IPS DF 6.9 (cell line): ENCODE data around the gene SDK1.

Experiments used
- DNase-seq: peaks from one replicate; pipeline ENCODE4 v3.0.0-alpha.2; 2013; ENCODE audit warnings: low read depth, low spot score
- H3K27ac ChIP-seq: one replicate; pipeline ENCODE4 v1.5.1; 2013; ENCODE audit warnings: low read length, control low read depth
- H3K27me3 ChIP-seq: 2 replicates; pipeline ENCODE4 v1.6.1; 2013; ENCODE audit warnings: mild to moderate bottlenecking, low read length; ENCODE audit not compliant: control insufficient read depth, insufficient read depth
- H3K36me3 ChIP-seq: 2 replicates; pipeline ENCODE4 v1.6.1; 2013; ENCODE audit warnings: low read length; ENCODE audit not compliant: control insufficient read depth, insufficient read depth
- H3K4me1 ChIP-seq: 2 replicates; pipeline ENCODE4 v1.6.1; 2013; ENCODE audit warnings: low read length; ENCODE audit not compliant: control insufficient read depth, insufficient read depth
- H3K4me3 ChIP-seq: 2 replicates; pipeline ENCODE4 v1.5.1; 2013; ENCODE audit warnings: mild to moderate bottlenecking, low read length
- H3K9me3 ChIP-seq: 2 replicates; pipeline ENCODE4 v1.6.1; 2013; ENCODE audit warnings: low read length, inconsistent platforms; ENCODE audit not compliant: control insufficient read depth, insufficient read depth
- WGBS: extraction: QIAGEN DNeasy Blood & Tissue Kit; methylation state at CpG from one replicate; pipeline ENCODE4 v1.1.7; 2013; ENCODE audit warnings: mixed read lengths, missing lambda C conversion rate; ENCODE audit not compliant: insufficient read length, insufficient coverage; 5-methylcytosine and 5-hydroxymethylcytosine counted together

Gene SDK1

GRCh38 chr7:3981281-3981680, 680.2 kb downstream of the SDK1 start:
- H3K36me3 ChIP-seq = no peaks in the 10 kb centered on the region
- no peak overlapping the region for H3K4me3 ChIP-seq
- WGBS = no CpG with 5 or more reads among the region's 3 CpGs
- H3K27me3 ChIP-seq = no peaks in the 10 kb centered on the region
- DNase-seq = no peak
- H3K27ac ChIP-seq = no peak overlapping the region
- no peaks in the 10 kb centered on the region for H3K9me3 ChIP-seq
- peaks cover 2% of the 10 kb centered on the region; the same call in 1 of the 2 replicates for H3K4me1 ChIP-seq

GRCh38 chr7:3984456-3984855, 683.4 kb downstream of the SDK1 start:
- no peak overlapping the region for H3K4me3 ChIP-seq
- no CpG with 5 or more reads among the region's 5 CpGs for WGBS
- no peak overlapping the region for H3K27ac ChIP-seq
- no peak for DNase-seq
- peaks cover 2% of the 10 kb centered on the region; the same call in 1 of the 2 replicates for H3K4me1 ChIP-seq
- no peaks in the 10 kb centered on the region for H3K9me3 ChIP-seq
- H3K27me3 ChIP-seq = no peaks in the 10 kb centered on the region
- no peaks in the 10 kb centered on the region for H3K36me3 ChIP-seq

GRCh38 chr7:3986927-3987326, 685.9 kb downstream of the SDK1 start:
- H3K27ac ChIP-seq = no peak overlapping the region
- WGBS = no CpG with 5 or more reads among the region's 5 CpGs
- no peaks in the 10 kb centered on the region for H3K27me3 ChIP-seq
- DNase-seq = no peak
- H3K36me3 ChIP-seq = no peaks in the 10 kb centered on the region
- H3K4me3 ChIP-seq = no peak overlapping the region
- no peaks in the 10 kb centered on the region for H3K4me1 ChIP-seq
- H3K9me3 ChIP-seq = no peaks in the 10 kb centered on the region

GRCh38 chr7:3987426-3987927, 686.4 kb downstream of the SDK1 start:
- no peak overlapping the region for H3K27ac ChIP-seq
- no CpG with 5 or more reads among the region's 14 CpGs for WGBS

GRCh38 chr7:3989723-3990122, 688.7 kb downstream of the SDK1 start:
- H3K9me3 ChIP-seq = no peaks in the 10 kb centered on the region
- WGBS = no CpG with 5 or more reads among the region's 11 CpGs
- no peak for DNase-seq
- H3K27ac ChIP-seq = no peak overlapping the region
- no peaks in the 10 kb centered on the region for H3K4me1 ChIP-seq
- no peaks in the 10 kb centered on the region for H3K27me3 ChIP-seq
- no peaks in the 10 kb centered on the region for H3K36me3 ChIP-seq
- no peak overlapping the region for H3K4me3 ChIP-seq

More at GRCh38 chr7:3987426-3987927, 686.4 kb downstream of the SDK1 start:
- no peaks in the 10 kb centered on the region for H3K36me3 ChIP-seq
- H3K27me3 ChIP-seq = no peaks in the 10 kb centered on the region
- DNase-seq = no peak
- no peaks in the 10 kb centered on the region for H3K9me3 ChIP-seq
- no peak overlapping the region for H3K4me3 ChIP-seq
- H3K4me1 ChIP-seq = no peaks in the 10 kb centered on the region

GRCh38 chr7:3991731-3992231, 690.7 kb downstream of the SDK1 start:
- no peak for DNase-seq
- no peaks in the 10 kb centered on the region; the same call in 1 of the 2 replicates for H3K4me1 ChIP-seq
- H3K9me3 ChIP-seq = no peaks in the 10 kb centered on the region
- no peak overlapping the region for H3K4me3 ChIP-seq
- H3K27ac ChIP-seq = no peak overlapping the region
- H3K27me3 ChIP-seq = no peaks in the 10 kb centered on the region
- H3K36me3 ChIP-seq = no peaks in the 10 kb centered on the region
- no CpG with 5 or more reads among the region's 9 CpGs for WGBS

GRCh38 chr7:3992841-3993240, 691.8 kb downstream of the SDK1 start:
- H3K4me1 ChIP-seq = no peaks in the 10 kb centered on the region; the same call in 1 of the 2 replicates
- no CpG with 5 or more reads among the region's 7 CpGs for WGBS
- no peak overlapping the region for H3K27ac ChIP-seq
- no peaks in the 10 kb centered on the region for H3K36me3 ChIP-seq
- H3K4me3 ChIP-seq = no peak overlapping the region
- DNase-seq = no peak
- H3K9me3 ChIP-seq = no peaks in the 10 kb centered on the region
- no peaks in the 10 kb centered on the region for H3K27me3 ChIP-seq

GRCh38 chr7:3994764-3995163, 693.7 kb downstream of the SDK1 start:
- WGBS = no CpG with 5 or more reads among the region's 5 CpGs
- DNase-seq = no peak
- no peak overlapping the region for H3K27ac ChIP-seq
- H3K27me3 ChIP-seq = no peaks in the 10 kb centered on the region
- H3K9me3 ChIP-seq = no peaks in the 10 kb centered on the region
- H3K4me3 ChIP-seq = no peak overlapping the region
- no peaks in the 10 kb centered on the region; the same call in 1 of the 2 replicates for H3K4me1 ChIP-seq
- H3K36me3 ChIP-seq = no peaks in the 10 kb centered on the region

GRCh38 chr7:3995187-3995586, 694.1 kb downstream of the SDK1 start:
- no peak overlapping the region for H3K27ac ChIP-seq
- H3K9me3 ChIP-seq = no peaks in the 10 kb centered on the region
- H3K4me3 ChIP-seq = no peak overlapping the region
- peak; percentile 63 for DNase-seq
- H3K36me3 ChIP-seq = no peaks in the 10 kb centered on the region
- no peaks in the 10 kb centered on the region for H3K27me3 ChIP-seq
- no CpG with 5 or more reads among the region's 7 CpGs for WGBS
- H3K4me1 ChIP-seq = no peaks in the 10 kb centered on the region; the same call in 1 of the 2 replicates

GRCh38 chr7:3998060-3998459, 697.0 kb downstream of the SDK1 start:
- no peak overlapping the region for H3K27ac ChIP-seq
- no peak overlapping the region for H3K4me3 ChIP-seq
- no peak for DNase-seq
- whole genome bisulfite sequencing = no CpG with 5 or more reads among the region's 11 CpGs
- H3K36me3 ChIP-seq = no peaks in the 10 kb centered on the region
- no peaks in the 10 kb centered on the region for H3K9me3 ChIP-seq
- H3K27me3 ChIP-seq = no peaks in the 10 kb centered on the region
- no peaks in the 10 kb centered on the region; the same call in 1 of the 2 replicates for H3K4me1 ChIP-seq

- WGBS = no CpG with 5 or more reads among the region's 8 CpGs
- Histone ChIP-seq H3K36me3 (no peaks in the 10 kb centered on the region), H3K9me3 (no peaks in the 10 kb centered on the region), H3K4me3 (no peak overlapping the region), H3K27me3 (no peaks in the 10 kb centered on the region), H3K4me1 (no peaks in the 10 kb centered on the region; the same call in 1 of the 2 replicates), H3K27ac (no peak overlapping the region)
- DNase-seq = no peak
Measured at GRCh38 chr7:4000139-4000538, 699.1 kb downstream of the SDK1 start.
